ENCODE results near the gene TCN2. TPM values are rescaled to one million over a fixed set of nuclear protein-coding genes. Genes with fewer than 3 reads are reported as not detected.

The TCN2 gene
- total RNA-seq, 1 donor from 2014 or later: 4.1 TPM

- TF ChIP-seq CTCF (IDR thresholded peaks at IDR 0.05; ENCODE audit: partially characterized antibody, unreplicated experiment): no peak
- DNase-seq: no peak
- Mint-ChIP-seq H3K36me3 (ENCODE audit: unreplicated experiment) (no peaks in the 10 kb centered on the region), H3K9me3 (ENCODE audit: unreplicated experiment) (no peaks in the 10 kb centered on the region), H3K4me1 (ENCODE audit: low read depth, unreplicated experiment) (no peaks in the 10 kb centered on the region), H3K27me3 (ENCODE audit: unreplicated experiment) (no peaks in the 10 kb centered on the region), H3K4me3 (ENCODE audit: unreplicated experiment) (no peak overlapping the region), H3K27ac (ENCODE audit: unreplicated experiment) (no peak overlapping the region)
These were observed 36.3 kb downstream of the TCN2 start for GRCh38 chr22:30643055-30643875.

GRCh38 chr22:30646518-30647160 is 39.7 kb downstream of the TCN2 start:
- H3K4me3 Mint-ChIP-seq (ENCODE audit: unreplicated experiment): no peak overlapping the region
- no peak overlapping the region for H3K27ac Mint-ChIP-seq (ENCODE audit: unreplicated experiment)
- H3K36me3 Mint-ChIP-seq (ENCODE audit: unreplicated experiment): no peaks in the 10 kb centered on the region
- no peaks in the 10 kb centered on the region for H3K4me1 Mint-ChIP-seq (ENCODE audit: low read depth, unreplicated experiment)
- peaks cover 2% of the 10 kb centered on the region for H3K9me3 Mint-ChIP-seq (ENCODE audit: unreplicated experiment)
- no peak for DNase-seq
- TF ChIP-seq CTCF (IDR thresholded peaks at IDR 0.05; ENCODE audit: partially characterized antibody, unreplicated experiment): no peak
- H3K27me3 Mint-ChIP-seq (ENCODE audit: unreplicated experiment): no peaks in the 10 kb centered on the region

DNA sequence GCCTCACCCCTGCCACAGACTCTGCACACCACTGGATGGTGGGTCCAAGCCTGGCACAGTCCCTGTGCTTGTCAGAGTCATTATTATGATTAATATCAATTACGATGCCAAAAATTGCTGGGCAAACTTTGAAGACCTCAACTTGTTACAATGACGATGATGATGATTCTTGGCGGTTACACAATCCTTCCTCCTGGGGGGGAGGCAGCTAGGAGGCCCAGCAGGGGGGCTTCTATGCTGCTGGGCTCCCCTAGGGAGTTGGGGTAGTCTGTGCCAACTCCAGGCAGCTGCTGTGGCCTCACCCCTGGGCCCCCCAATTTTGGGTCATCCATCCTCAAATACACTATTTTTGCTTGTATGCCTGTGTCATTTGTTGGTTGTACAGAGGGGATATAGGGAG is 40.6 kb downstream of the TCN2 start:
- peaks cover 2% of the 10 kb centered on the region for H3K9me3 Mint-ChIP-seq (ENCODE audit: unreplicated experiment)
- no peaks in the 10 kb centered on the region for H3K27me3 Mint-ChIP-seq (ENCODE audit: unreplicated experiment)
- H3K4me3 Mint-ChIP-seq (ENCODE audit: unreplicated experiment): no peak overlapping the region
- DNase-seq: no peak
- no peaks in the 10 kb centered on the region for H3K36me3 Mint-ChIP-seq (ENCODE audit: unreplicated experiment)
- no peak overlapping the region for H3K27ac Mint-ChIP-seq (ENCODE audit: unreplicated experiment)
- no peak for TF ChIP-seq CTCF (IDR thresholded peaks at IDR 0.05; ENCODE audit: partially characterized antibody, unreplicated experiment)
- H3K4me1 Mint-ChIP-seq (ENCODE audit: low read depth, unreplicated experiment): no peaks in the 10 kb centered on the region

DNA sequence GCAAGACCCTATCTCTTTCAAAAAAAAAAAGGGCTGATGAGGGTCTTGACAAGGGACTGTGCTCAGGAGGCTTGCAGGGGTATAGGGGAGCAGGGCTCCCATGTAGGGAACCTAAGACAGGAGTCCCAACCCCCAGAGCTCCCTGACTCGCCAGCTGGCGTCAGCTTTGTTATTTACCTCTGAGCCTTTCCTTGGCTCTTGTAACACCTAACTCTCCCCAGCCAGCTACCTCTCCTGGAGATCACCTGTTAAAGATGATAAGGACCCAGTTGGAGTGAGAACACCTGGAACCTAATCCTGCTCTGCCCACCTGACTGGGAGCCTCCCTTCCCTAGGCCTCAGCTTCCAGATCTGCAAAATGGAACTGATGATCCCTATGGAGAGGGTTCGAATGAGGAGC is 41.9 kb downstream of the TCN2 start:
- no peak overlapping the region for H3K27ac Mint-ChIP-seq (ENCODE audit: unreplicated experiment)
- H3K4me3 Mint-ChIP-seq (ENCODE audit: unreplicated experiment): no peak overlapping the region
- no peaks in the 10 kb centered on the region for H3K4me1 Mint-ChIP-seq (ENCODE audit: low read depth, unreplicated experiment)
- TF ChIP-seq CTCF (IDR thresholded peaks at IDR 0.05; ENCODE audit: partially characterized antibody, unreplicated experiment): no peak
- DNase-seq: no peak
- peaks cover 2% of the 10 kb centered on the region for H3K27me3 Mint-ChIP-seq (ENCODE audit: unreplicated experiment)
- no peaks in the 10 kb centered on the region for H3K36me3 Mint-ChIP-seq (ENCODE audit: unreplicated experiment)
- H3K9me3 Mint-ChIP-seq (ENCODE audit: unreplicated experiment): peaks cover 2% of the 10 kb centered on the region

DNA sequence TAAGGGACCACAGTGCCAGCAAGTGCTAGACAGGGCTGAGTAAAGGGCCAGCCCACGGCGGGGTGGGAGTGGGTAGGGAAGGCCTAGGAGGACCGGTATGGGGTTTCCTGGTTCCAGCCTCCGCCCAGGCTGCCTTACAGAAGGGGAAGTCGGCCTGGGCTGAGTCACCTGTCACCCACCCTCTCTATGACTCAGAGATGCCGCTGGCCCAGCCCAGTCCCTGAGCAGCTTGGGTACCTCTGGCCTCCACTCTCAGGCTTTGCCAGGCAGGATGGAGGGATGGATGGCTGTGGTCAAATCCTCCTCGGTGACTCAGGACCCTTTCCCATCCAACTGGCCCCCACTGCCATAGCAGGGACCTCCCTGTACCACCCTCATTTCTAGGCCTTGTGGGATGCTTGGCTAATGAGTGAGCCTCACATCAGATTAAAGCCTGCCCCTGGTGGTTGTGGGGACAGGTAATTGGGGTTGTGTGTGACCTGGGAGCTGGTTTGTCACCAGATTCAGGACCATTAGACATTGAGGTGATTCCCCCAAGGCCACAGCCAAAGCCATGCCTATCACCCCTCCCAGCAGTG is 42.5 kb downstream of the TCN2 start:
- peaks cover 2% of the 10 kb centered on the region for H3K9me3 Mint-ChIP-seq (ENCODE audit: unreplicated experiment)
- H3K36me3 Mint-ChIP-seq (ENCODE audit: unreplicated experiment): no peaks in the 10 kb centered on the region
- no peak overlapping the region for H3K27ac Mint-ChIP-seq (ENCODE audit: unreplicated experiment)
- no peak for DNase-seq
- H3K27me3 Mint-ChIP-seq (ENCODE audit: unreplicated experiment): peaks cover 2% of the 10 kb centered on the region
- H3K4me1 Mint-ChIP-seq (ENCODE audit: low read depth, unreplicated experiment): no peaks in the 10 kb centered on the region
- TF ChIP-seq CTCF (IDR thresholded peaks at IDR 0.05; ENCODE audit: partially characterized antibody, unreplicated experiment): no peak
- H3K4me3 Mint-ChIP-seq (ENCODE audit: unreplicated experiment): no peak overlapping the region
